Type B pancreatic cell (in vitro differentiated cells): ENCODE data around the gene TAF1B. TPM values are rescaled to one million over a fixed set of nuclear protein-coding genes. Genes with fewer than 3 reads are reported as not detected.
A peak's percentile ranks its signal among the peaks of the same experiment; 100 is the strongest.

ENCODE experiments used
- DNase-seq: peaks from one replicate; pipeline ENCODE4 v3.0.0; 2021; ENCODE audit warnings: mixed read lengths; ENCODE audit not compliant: unreplicated experiment; ENCODE audit errors: extremely low spot score
- H3K27ac Mint-ChIP-seq: 2 replicates; pipeline ENCODE4 v1.8.0; 2021; ENCODE audit warnings: mild to moderate bottlenecking, mixed read lengths
- H3K27me3 Mint-ChIP-seq: 2 replicates; pipeline ENCODE4 v1.8.0; 2021; ENCODE audit warnings: mixed read lengths
- H3K36me3 Mint-ChIP-seq: 2 replicates; pipeline ENCODE4 v1.8.0; 2021; ENCODE audit warnings: mixed read lengths
- H3K4me1 Mint-ChIP-seq: one replicate; pipeline ENCODE4 v1.8.0; 2021; ENCODE audit warnings: mixed read lengths; ENCODE audit not compliant: unreplicated experiment
- H3K4me3 Mint-ChIP-seq: 2 replicates; pipeline ENCODE4 v1.8.0; 2021; ENCODE audit warnings: mild to moderate bottlenecking, mixed read lengths
- H3K9me3 Mint-ChIP-seq: 2 replicates; pipeline ENCODE4 v1.8.0; 2021; ENCODE audit warnings: mixed read lengths
- CTCF ChIP-seq: fragments of 200-600 bp; sonication (generic); conservative IDR thresholded peaks from 2 replicates; pipeline ENCODE4 v1.5.0; 2021; ENCODE audit warnings: antibody characterized with exemption, mild to moderate bottlenecking
- total RNA-seq: library from RNA; stranded (reverse); gene quantifications from 2 replicates; pipeline ENCODE4 v1.2.1, GENCODE V29; 2021; ENCODE audit warnings: low replicate concordance

TAF1B gene
- total RNA-seq, 1 donor from 2014 or later, result 34.1 TPM

DNA sequence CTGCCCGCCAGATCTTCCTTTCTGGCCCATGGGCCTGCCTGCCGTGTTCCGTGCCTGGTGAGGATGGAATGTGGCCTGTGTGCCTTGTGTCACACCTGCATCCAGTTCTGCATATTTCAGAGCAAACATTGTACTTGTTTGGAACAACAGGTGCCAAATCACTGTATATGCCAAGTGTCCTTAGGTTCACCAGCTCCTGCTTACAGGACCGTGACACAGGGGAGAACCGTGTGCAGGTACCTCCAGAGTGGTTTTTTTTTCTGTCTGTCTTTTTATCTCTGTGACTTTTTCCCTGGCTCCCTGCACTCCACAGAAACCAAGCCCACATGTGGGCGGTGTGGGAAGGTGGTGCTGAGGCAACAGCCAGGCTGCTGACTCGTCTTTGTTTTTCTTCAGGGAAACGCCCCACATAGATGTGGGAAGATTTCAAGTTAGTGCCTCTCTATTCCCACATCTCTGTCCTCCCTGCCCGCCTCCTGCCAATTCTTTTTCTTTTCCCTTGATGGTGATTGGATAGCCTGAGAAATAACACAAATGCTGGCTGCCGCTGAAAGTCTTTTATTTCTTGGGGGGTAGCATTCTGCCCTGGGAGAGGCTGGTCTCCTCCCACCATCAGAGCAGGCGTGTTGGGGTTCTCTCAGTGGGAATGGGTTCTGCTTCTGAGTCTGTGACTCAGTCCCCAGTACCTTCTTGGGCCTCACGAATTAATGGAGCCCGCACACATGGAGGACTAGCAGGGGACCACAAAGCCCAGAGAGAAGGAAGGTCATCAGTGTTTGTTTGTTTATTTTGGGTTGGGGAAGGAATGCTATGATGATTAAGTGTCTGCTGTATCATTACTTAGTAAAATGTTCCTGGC lies 129.6 kb downstream of the TAF1B start:
- Mint-ChIP-seq H3K4me3 (peak overlapping the region; percentile 7), H3K27me3 (no peaks in the 10 kb centered on the region), H3K9me3 (no peaks in the 10 kb centered on the region), H3K27ac (peak overlapping the region; percentile 92), H3K36me3 (peaks cover 18% of the 10 kb centered on the region), H3K4me1 (peaks cover 53% of the 10 kb centered on the region)
- DNase-seq, result no peak
- no peak for TF ChIP-seq CTCF

DNA sequence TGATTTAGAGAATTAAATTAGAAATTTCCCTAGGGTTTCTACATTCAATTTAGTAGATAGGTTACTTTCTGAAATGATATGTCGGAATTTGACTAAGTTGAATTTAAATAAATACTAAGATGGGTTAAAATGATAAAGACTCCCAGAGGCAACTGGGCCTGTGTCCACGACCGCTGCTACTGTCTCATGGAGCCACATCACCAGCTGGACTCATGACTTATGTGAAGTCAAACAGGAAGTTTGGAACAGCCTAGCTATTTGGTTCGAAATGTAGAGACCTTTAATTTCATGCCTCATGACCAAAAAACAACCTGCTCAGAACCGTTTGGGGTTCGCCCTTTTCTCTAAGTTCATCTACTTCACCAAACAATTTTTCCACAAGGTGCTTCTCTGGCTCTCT lies 130.4 kb downstream of the TAF1B start:
- DNase-seq, result no peak
- TF ChIP-seq CTCF, result no peak
- Mint-ChIP-seq H3K9me3 (no peaks in the 10 kb centered on the region), H3K36me3 (peaks cover 19% of the 10 kb centered on the region), H3K4me1 (peaks cover 45% of the 10 kb centered on the region), H3K27ac (peak overlapping the region; percentile 92), H3K4me3 (no peak overlapping the region), H3K27me3 (no peaks in the 10 kb centered on the region)

- H3K36me3 Mint-ChIP-seq, result peaks cover 15% of the 10 kb centered on the region
- no peak for DNase-seq
- H3K9me3 Mint-ChIP-seq, result no peaks in the 10 kb centered on the region
- no peak overlapping the region for H3K4me3 Mint-ChIP-seq
- no peaks in the 10 kb centered on the region for H3K27me3 Mint-ChIP-seq
- H3K27ac Mint-ChIP-seq, result peak overlapping the region; percentile 23
- H3K4me1 Mint-ChIP-seq, result peaks cover 40% of the 10 kb centered on the region
- no peak for TF ChIP-seq CTCF
These were observed 131.1 kb downstream of the TAF1B start for GRCh38 chr2:9974343-9974742.

- DNase-seq, result no peak
- Mint-ChIP-seq H3K36me3 (peaks cover 19% of the 10 kb centered on the region), H3K27me3 (no peaks in the 10 kb centered on the region), H3K4me1 (peaks cover 38% of the 10 kb centered on the region), H3K9me3 (no peaks in the 10 kb centered on the region), H3K4me3 (no peak overlapping the region), H3K27ac (no peak overlapping the region)
- TF ChIP-seq CTCF, result no peak
These were observed 132.1 kb downstream of the TAF1B start for GRCh38 chr2:9975328-9975727.

DNA sequence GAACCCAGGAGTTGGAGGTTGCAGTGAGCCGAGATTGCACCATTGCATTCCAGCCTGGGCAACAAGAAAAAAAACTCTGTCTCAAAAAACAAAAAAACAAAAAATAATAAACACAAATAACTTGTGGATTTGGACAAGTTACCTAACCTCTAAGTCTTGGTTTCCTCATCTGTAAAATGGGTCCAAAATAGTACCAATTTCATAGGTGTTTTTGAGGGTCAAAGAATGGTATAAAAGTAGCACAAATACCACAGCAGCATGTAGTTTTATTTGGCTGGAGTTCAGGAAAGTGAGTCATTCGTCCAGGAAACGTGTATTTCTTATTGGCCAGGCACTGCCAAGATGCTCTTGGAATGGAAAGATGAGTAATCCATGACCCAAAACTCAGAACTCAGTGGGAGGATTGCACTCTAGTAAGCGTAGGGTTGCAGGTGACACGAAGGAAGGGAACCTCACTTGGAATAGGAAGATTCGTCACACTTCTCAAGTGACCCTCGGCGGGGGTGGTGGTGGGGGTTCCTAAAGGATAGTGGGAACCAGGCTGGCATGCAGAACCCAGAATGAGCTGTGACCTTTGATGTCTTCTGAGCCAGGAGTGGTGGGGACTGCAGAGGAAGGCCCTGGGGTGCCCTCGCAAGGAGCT lies 132.7 kb downstream of the TAF1B start:
- no peak for TF ChIP-seq CTCF
- Mint-ChIP-seq H3K36me3 (peaks cover 18% of the 10 kb centered on the region), H3K27ac (peak overlapping the region; percentile 35), H3K4me1 (peaks cover 32% of the 10 kb centered on the region), H3K9me3 (no peaks in the 10 kb centered on the region), H3K27me3 (no peaks in the 10 kb centered on the region), H3K4me3 (no peak overlapping the region)
- DNase-seq, result no peak
